ENCODE data around the gene BID.

DNA sequence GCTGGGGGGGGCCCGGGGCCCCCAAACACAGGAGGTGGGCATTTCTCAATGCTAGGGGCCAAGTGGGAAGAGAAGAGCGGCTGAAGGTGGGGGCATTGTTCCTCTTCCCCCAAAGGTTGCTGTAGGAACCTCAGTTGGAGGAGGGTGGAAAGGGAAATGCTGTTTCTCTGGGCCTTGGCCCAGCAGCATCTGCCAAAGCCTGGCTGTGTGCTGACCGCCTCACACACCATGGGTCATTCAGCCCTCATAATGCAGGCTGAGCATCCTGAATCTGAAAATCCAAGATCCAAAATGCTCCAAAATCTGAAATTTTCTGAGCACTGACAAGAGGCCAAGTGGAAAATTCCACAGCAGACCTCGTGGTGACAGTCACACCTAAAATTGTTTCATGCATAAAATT, 49.0 kb upstream of the BID start:
- TF ChIP-seq POLR2AphosphoS5 (IDR thresholded peaks at IDR 0.05; ENCODE audit: low read depth, low read length): no peak
- TF ChIP-seq, protein P1, sequence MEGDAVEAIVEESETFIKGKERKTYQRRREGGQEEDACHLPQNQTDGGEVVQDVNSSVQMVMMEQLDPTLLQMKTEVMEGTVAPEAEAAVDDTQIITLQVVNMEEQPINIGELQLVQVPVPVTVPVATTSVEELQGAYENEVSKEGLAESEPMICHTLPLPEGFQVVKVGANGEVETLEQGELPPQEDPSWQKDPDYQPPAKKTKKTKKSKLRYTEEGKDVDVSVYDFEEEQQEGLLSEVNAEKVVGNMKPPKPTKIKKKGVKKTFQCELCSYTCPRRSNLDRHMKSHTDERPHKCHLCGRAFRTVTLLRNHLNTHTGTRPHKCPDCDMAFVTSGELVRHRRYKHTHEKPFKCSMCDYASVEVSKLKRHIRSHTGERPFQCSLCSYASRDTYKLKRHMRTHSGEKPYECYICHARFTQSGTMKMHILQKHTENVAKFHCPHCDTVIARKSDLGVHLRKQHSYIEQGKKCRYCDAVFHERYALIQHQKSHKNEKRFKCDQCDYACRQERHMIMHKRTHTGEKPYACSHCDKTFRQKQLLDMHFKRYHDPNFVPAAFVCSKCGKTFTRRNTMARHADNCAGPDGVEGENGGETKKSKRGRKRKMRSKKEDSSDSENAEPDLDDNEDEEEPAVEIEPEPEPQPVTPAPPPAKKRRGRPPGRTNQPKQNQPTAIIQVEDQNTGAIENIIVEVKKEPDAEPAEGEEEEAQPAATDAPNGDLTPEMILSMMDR (IDR thresholded peaks at IDR 0.05): no peak
- TF ChIP-seq, protein P2, sequence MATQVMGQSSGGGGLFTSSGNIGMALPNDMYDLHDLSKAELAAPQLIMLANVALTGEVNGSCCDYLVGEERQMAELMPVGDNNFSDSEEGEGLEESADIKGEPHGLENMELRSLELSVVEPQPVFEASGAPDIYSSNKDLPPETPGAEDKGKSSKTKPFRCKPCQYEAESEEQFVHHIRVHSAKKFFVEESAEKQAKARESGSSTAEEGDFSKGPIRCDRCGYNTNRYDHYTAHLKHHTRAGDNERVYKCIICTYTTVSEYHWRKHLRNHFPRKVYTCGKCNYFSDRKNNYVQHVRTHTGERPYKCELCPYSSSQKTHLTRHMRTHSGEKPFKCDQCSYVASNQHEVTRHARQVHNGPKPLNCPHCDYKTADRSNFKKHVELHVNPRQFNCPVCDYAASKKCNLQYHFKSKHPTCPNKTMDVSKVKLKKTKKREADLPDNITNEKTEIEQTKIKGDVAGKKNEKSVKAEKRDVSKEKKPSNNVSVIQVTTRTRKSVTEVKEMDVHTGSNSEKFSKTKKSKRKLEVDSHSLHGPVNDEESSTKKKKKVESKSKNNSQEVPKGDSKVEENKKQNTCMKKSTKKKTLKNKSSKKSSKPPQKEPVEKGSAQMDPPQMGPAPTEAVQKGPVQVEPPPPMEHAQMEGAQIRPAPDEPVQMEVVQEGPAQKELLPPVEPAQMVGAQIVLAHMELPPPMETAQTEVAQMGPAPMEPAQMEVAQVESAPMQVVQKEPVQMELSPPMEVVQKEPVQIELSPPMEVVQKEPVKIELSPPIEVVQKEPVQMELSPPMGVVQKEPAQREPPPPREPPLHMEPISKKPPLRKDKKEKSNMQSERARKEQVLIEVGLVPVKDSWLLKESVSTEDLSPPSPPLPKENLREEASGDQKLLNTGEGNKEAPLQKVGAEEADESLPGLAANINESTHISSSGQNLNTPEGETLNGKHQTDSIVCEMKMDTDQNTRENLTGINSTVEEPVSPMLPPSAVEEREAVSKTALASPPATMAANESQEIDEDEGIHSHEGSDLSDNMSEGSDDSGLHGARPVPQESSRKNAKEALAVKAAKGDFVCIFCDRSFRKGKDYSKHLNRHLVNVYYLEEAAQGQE (IDR thresholded peaks at IDR 0.05; ENCODE audit: insufficient read depth in 1 of 2, low read depth in 2 of 2, low read length in 1 of 2): no peak
- TF ChIP-seq SIN3A (IDR thresholded peaks at IDR 0.05; ENCODE audit: borderline replicate concordance, insufficient read depth, low read depth, low read length): no peak
- no peak for TF ChIP-seq TCF7L2 (IDR thresholded peaks at IDR 0.05; ENCODE audit: low read depth, low read length)
